ENCODE measurements around the gene SEMA3G. TPM values are rescaled to one million over a fixed set of nuclear protein-coding genes. Genes with fewer than 3 reads are reported as not detected.

SEMA3G gene
- total RNA-seq, 1 experiment from 2014 or later = not detected

DNA sequence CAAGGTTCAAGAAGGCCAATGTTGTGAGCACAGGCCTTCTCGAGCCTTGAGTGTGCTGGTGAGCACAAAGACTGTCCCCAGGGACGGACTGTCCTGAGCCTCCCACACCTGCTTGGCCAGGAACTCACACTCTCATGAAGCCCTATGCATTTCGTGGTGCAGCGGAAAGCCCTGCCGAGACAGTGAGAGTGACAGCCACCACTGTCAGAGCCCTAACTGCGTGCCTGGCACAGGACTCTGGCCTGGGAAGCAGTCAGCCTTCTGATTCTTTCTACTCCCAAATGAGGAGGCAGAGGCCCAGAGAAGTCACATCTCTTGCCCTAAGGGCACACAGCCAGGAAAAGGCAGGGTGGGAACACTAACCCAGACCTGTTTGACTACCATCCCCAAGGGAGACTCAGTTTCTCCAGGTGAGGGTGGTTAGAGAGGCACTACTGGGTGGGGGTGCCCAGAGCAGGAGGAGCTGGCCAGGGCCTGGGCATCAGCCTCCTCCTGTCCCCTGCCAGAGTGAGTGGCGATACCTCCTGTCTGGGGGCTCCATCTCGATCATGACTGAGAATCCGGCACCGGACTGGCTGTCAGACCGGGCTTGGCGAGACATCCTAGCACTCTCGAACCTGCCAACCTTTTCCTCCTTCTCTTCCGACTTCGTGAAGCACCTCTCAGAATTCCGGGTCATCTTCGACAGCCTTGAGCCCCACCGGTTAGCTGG is 50.8 kb downstream of the SEMA3G start:
- POLR2A ChIA-PET (ENCODE audit: low non-redundant PET) = no interaction called here
- Histone ChIP-seq H3K36me3 (ENCODE audit: insufficient read depth, low read length, poor library complexity, severe bottlenecking) (no peaks in the 10 kb centered on the region), H3K4me1 (ENCODE audit: insufficient read depth, low read length, poor library complexity, severe bottlenecking) (no peaks in the 10 kb centered on the region), H3K27me3 (replicated peaks; ENCODE audit: insufficient read depth, low read depth, low read length, poor library complexity) (no peaks in the 10 kb centered on the region), H3K9me3 (ENCODE audit: low read depth, low read length, poor library complexity, severe bottlenecking) (no peaks in the 10 kb centered on the region), H3K27ac (ENCODE audit: low read depth, low read length, poor library complexity, severe bottlenecking) (no peak overlapping the region), H3K4me3 (ENCODE audit: low read depth, low read length, poor library complexity, severe bottlenecking) (no peak overlapping the region)
- no TSS peak for BruUV-seq (replicated peaks)
- TF ChIP-seq EZH2 (IDR thresholded peaks at IDR 0.05; ENCODE audit: borderline replicate concordance, low read depth, low read length, poor library complexity, severe bottlenecking) = no peak
- TF ChIP-seq, protein P1, sequence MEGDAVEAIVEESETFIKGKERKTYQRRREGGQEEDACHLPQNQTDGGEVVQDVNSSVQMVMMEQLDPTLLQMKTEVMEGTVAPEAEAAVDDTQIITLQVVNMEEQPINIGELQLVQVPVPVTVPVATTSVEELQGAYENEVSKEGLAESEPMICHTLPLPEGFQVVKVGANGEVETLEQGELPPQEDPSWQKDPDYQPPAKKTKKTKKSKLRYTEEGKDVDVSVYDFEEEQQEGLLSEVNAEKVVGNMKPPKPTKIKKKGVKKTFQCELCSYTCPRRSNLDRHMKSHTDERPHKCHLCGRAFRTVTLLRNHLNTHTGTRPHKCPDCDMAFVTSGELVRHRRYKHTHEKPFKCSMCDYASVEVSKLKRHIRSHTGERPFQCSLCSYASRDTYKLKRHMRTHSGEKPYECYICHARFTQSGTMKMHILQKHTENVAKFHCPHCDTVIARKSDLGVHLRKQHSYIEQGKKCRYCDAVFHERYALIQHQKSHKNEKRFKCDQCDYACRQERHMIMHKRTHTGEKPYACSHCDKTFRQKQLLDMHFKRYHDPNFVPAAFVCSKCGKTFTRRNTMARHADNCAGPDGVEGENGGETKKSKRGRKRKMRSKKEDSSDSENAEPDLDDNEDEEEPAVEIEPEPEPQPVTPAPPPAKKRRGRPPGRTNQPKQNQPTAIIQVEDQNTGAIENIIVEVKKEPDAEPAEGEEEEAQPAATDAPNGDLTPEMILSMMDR (conservative IDR thresholded peaks at IDR 0.05; ENCODE audit: low read depth, low read length) = no peak
- intact Hi-C loops (cut with micrococcal nuclease; ENCODE audit: unreplicated experiment) = no loop called here
- DNase-seq (ENCODE audit: low spot score) = no peak
- CTCF ChIA-PET = no interaction called here

DNA sequence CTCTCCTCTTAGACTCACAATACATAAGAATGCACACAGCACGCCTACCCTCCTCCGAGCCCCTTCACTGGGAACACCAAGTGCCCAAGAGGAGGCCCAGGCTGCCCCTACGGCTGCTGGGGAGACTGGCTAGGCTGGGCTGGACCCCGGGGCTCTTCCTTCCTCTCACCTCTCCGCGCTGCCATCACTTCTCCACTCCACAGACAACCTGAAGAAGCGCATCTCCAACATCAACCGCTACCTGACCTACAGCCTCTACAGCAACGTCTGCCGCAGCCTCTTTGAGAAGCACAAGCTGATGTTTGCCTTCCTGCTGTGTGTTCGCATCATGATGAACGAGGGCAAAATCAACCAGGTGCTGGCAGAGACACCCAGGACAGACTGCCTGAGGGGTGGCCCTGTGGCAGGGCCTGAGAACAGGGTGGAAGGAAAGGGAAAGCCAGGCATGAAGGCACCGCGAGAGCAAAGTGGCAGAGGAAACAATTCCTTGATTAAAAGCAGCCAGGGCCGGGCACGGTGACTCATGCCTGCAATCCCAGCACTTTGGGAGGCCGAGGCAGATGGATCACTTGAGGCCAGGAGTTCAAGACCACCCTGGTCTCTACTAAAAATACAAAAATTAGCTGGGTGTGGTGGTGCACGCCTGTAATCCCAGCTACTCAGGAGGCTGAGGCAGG is 51.6 kb downstream of the SEMA3G start:
- Histone ChIP-seq H3K27ac (ENCODE audit: low read depth, low read length, poor library complexity, severe bottlenecking) (no peak overlapping the region), H3K36me3 (ENCODE audit: insufficient read depth, low read length, poor library complexity, severe bottlenecking) (no peaks in the 10 kb centered on the region), H3K4me3 (ENCODE audit: low read depth, low read length, poor library complexity, severe bottlenecking) (no peak overlapping the region), H3K27me3 (replicated peaks; ENCODE audit: insufficient read depth, low read depth, low read length, poor library complexity) (no peaks in the 10 kb centered on the region), H3K9me3 (ENCODE audit: low read depth, low read length, poor library complexity, severe bottlenecking) (no peaks in the 10 kb centered on the region), H3K4me1 (ENCODE audit: insufficient read depth, low read length, poor library complexity, severe bottlenecking) (no peaks in the 10 kb centered on the region)
- intact Hi-C loops (cut with micrococcal nuclease; ENCODE audit: unreplicated experiment) = no loop called here
- POLR2A ChIA-PET (ENCODE audit: low non-redundant PET) = no interaction called here
- TF ChIP-seq, protein P1 (conservative IDR thresholded peaks at IDR 0.05; ENCODE audit: low read depth, low read length) = no peak
- TF ChIP-seq EZH2 (IDR thresholded peaks at IDR 0.05; ENCODE audit: borderline replicate concordance, low read depth, low read length, poor library complexity, severe bottlenecking) = no peak
- CTCF ChIA-PET = no interaction called here
- DNase-seq (ENCODE audit: low spot score) = no peak
- BruUV-seq (replicated peaks) = no TSS peak

DNA sequence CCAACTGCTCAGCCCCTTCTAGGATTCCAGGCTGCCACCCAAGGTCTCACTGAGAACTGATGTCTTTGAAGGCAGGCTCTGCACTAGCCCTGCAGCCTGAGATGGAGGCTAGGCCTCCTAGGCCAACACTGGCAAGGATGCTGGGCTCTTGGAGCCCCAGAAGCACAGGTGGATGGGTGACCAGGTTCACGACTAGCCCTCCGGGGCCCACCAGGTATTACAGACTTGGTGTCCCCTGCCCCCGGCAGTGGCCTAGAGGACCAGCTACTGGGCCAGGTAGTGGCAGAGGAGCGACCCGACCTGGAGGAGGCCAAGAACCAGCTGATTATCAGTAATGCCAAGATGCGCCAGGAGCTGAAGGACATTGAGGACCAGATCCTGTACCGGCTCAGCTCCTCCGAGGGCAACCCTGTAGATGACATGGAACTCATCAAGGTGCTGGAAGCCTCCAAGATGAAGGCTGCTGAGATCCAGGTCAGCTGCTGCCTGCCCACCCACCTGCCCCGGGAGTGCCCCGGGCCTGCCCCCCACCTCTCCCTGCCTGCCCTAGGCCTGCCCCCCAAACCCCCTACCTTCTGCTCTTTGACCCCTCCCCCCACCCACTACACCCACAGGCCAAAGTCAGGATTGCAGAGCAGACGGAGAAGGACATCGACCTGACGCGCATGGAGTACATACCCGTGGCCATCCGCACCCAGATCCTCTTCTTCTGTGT is 52.5 kb downstream of the SEMA3G start:
- CTCF ChIA-PET = no interaction called here
- intact Hi-C loops (cut with micrococcal nuclease; ENCODE audit: unreplicated experiment) = no loop called here
- Histone ChIP-seq H3K27me3 (replicated peaks; ENCODE audit: insufficient read depth, low read depth, low read length, poor library complexity) (no peaks in the 10 kb centered on the region), H3K4me1 (ENCODE audit: insufficient read depth, low read length, poor library complexity, severe bottlenecking) (no peaks in the 10 kb centered on the region), H3K4me3 (ENCODE audit: low read depth, low read length, poor library complexity, severe bottlenecking) (no peak overlapping the region), H3K27ac (ENCODE audit: low read depth, low read length, poor library complexity, severe bottlenecking) (no peak overlapping the region), H3K9me3 (ENCODE audit: low read depth, low read length, poor library complexity, severe bottlenecking) (no peaks in the 10 kb centered on the region), H3K36me3 (ENCODE audit: insufficient read depth, low read length, poor library complexity, severe bottlenecking) (no peaks in the 10 kb centered on the region)
- BruUV-seq (replicated peaks) = no TSS peak
- no peak for DNase-seq (ENCODE audit: low spot score)
- TF ChIP-seq, protein P1 (conservative IDR thresholded peaks at IDR 0.05; ENCODE audit: low read depth, low read length) = no peak
- no peak for TF ChIP-seq EZH2 (IDR thresholded peaks at IDR 0.05; ENCODE audit: borderline replicate concordance, low read depth, low read length, poor library complexity, severe bottlenecking)
- POLR2A ChIA-PET (ENCODE audit: low non-redundant PET) = no interaction called here
